H1 (cell line): Measurements from ENCODE around the gene HACD1. TPM values are rescaled to one million over a fixed set of nuclear protein-coding genes. Genes with fewer than 3 reads are reported as not detected.

Source experiments
- CTCF ChIA-PET: fragments of 300-600 bp; sonication (Branson Sonifier 250); formaldehyde crosslinking; loops from one replicate; lab custom pipeline; 2021; ENCODE audit not compliant: partially characterized antibody; lab: Charles Lee
- POLR2A ChIA-PET: fragments of 300-600 bp; sonication (Branson Sonifier 250); formaldehyde crosslinking; loops from one replicate; lab custom pipeline; 2021; ENCODE audit warnings: inconsistent platforms; ENCODE audit not compliant: partially characterized antibody; lab: Charles Lee
- DNase-seq, 2 experiments: peaks; one replicate each; pipeline versions ENCODE4 v3.0.0 to v3.0.0-alpha.2; 2010 to 2022; ENCODE audit warnings: low spot score in 2 of 2, low read depth in 1 of 2, mixed read lengths in 1 of 2
- FAIRE-seq: peaks from 2 replicates; lab custom pipeline; 2011; peaks lifted over from hg19 to GRCh38; lab: Jason Lieb, UNC
- H2AFZ ChIP-seq: 2 replicates; pipeline ENCODE4 v1.8.1; 2012; ENCODE audit warnings: low read length, inconsistent platforms
- H2AK5ac ChIP-seq: 2 replicates; pipeline ENCODE4 v1.6.1; 2013; ENCODE audit warnings: low read depth, low read length
- H2BK120ac ChIP-seq: replicated peaks from 2 replicates; pipeline ENCODE3; 2013; ENCODE audit warnings: low read depth, low read length, inconsistent platforms
- H2BK12ac ChIP-seq: 2 replicates; pipeline ENCODE4 v1.6.1; 2013; ENCODE audit warnings: low read depth, low read length
- H2BK15ac ChIP-seq: 2 replicates; pipeline ENCODE4 v1.6.1; 2013; ENCODE audit warnings: low read length
- H2BK20ac ChIP-seq: 2 replicates; pipeline ENCODE4 v1.6.1; 2013; ENCODE audit warnings: low read length
- H2BK5ac ChIP-seq: 2 replicates; pipeline ENCODE4 v1.6.1; 2013; ENCODE audit warnings: low read depth, low read length
- H3K14ac ChIP-seq: 2 replicates; pipeline ENCODE4 v1.6.1; 2013; ENCODE audit warnings: inconsistent platforms; ENCODE audit not compliant: insufficient read length
- H3K18ac ChIP-seq: 2 replicates; pipeline ENCODE4 v1.6.1; 2013; ENCODE audit warnings: low read length; ENCODE audit errors: extremely low read depth
- H3K23ac ChIP-seq: 2 replicates; pipeline ENCODE4 v1.6.1; 2013; ENCODE audit warnings: inconsistent platforms; ENCODE audit not compliant: insufficient read length
- H3K23me2 ChIP-seq: 2 replicates; pipeline ENCODE4 v1.6.1; 2013; ENCODE audit warnings: low read depth, low read length
- H3K27ac ChIP-seq: 2 replicates; pipeline ENCODE4 v1.6.1; 2011; ENCODE audit warnings: low read depth, low read length, inconsistent platforms
- H3K27me3 ChIP-seq, 4 experiments: replicated peaks in 1 of 4; 1 replicate in 1 of 4; 2 replicates in 3 of 4; pipeline versions ENCODE4 v1.6.1 to v1.8.1; 2011 to 2013; ENCODE audit warnings: low read length in 3 of 4, mild to moderate bottlenecking in 3 of 4, inconsistent platforms in 2 of 4, mixed read lengths in 2 of 4, moderate library complexity in 1 of 4; ENCODE audit not compliant: control insufficient read depth in 3 of 4, insufficient read depth in 3 of 4; ENCODE audit errors: extremely low read depth in 1 of 4
- H3K36me3 ChIP-seq, 4 experiments: 2 replicates each; pipeline versions ENCODE4 v1.6.1 to v1.8.1; 2011 to 2013; ENCODE audit warnings: mild to moderate bottlenecking in 4 of 4, low read length in 3 of 4, moderate library complexity in 2 of 4, control low read depth in 1 of 4, inconsistent platforms in 1 of 4; ENCODE audit not compliant: insufficient read depth in 4 of 4, control insufficient read depth in 2 of 4
- H3K4ac ChIP-seq: replicated peaks from 2 replicates; pipeline ENCODE3; 2013; ENCODE audit warnings: low read length, low read depth, mixed read lengths, inconsistent platforms; ENCODE audit not compliant: insufficient read length
- H3K4me1 ChIP-seq, 4 experiments: replicated peaks in 1 of 4; 1 replicate in 1 of 4; 2 replicates in 3 of 4; pipeline versions ENCODE4 v1.6.1 to v1.8.1; 2011 to 2013; ENCODE audit warnings: low read length in 3 of 4, inconsistent platforms in 2 of 4, mixed read lengths in 1 of 4; ENCODE audit not compliant: insufficient read depth in 4 of 4, control insufficient read depth in 3 of 4
- H3K4me2 ChIP-seq, 2 experiments: 2 replicates each; pipeline versions ENCODE4 v1.6.1 to v1.8.1; 2011 to 2013; ENCODE audit warnings: low read depth in 2 of 2, low read length in 2 of 2, control low read depth in 1 of 2, inconsistent platforms in 1 of 2, mild to moderate bottlenecking in 1 of 2; ENCODE audit not compliant: insufficient read depth in 1 of 2
- H3K4me3 ChIP-seq, 4 experiments: fragments of 200-600, 300-600 bp in 1 of 4; sonication (generic), shearing (Covaris generic), sonication (Bioruptor Twin) in 1 of 4; 2 replicates each; pipeline versions ENCODE4 v1.5.1 to v1.8.1; 2011 to 2016; ENCODE audit warnings: low read length in 4 of 4, low read depth in 3 of 4, control low read depth in 2 of 4, inconsistent platforms in 2 of 4, mild to moderate bottlenecking in 2 of 4, mixed read lengths in 1 of 4, moderate library complexity in 1 of 4; ENCODE audit not compliant: insufficient read depth in 2 of 4; ENCODE audit errors: extremely low read depth in 1 of 4
- H3K56ac ChIP-seq: replicated peaks from 2 replicates; pipeline ENCODE3; 2013; ENCODE audit warnings: low read depth, mild to moderate bottlenecking, mixed read lengths, low read length, inconsistent platforms; ENCODE audit not compliant: insufficient read length
- H3K79me1 ChIP-seq: 2 replicates; pipeline ENCODE4 v1.6.1; 2013; ENCODE audit warnings: low read depth, low read length, control low read depth
- H3K79me2 ChIP-seq, 2 experiments: 2 replicates each; pipeline versions ENCODE4 v1.6.1 to v1.8.1; 2012 to 2013; ENCODE audit warnings: low read length in 2 of 2, mild to moderate bottlenecking in 2 of 2, inconsistent platforms in 1 of 2; ENCODE audit not compliant: insufficient read depth in 2 of 2, control insufficient read depth in 1 of 2
- H3K9ac ChIP-seq, 4 experiments: replicated peaks in 1 of 4; 1 replicate in 1 of 4; 2 replicates in 3 of 4; pipeline versions ENCODE4 v1.6.1 to v1.8.1; 2011 to 2013; ENCODE audit warnings: low read depth in 3 of 4, low read length in 3 of 4, control low read depth in 2 of 4, mild to moderate bottlenecking in 2 of 4, moderate library complexity in 2 of 4, inconsistent platforms in 1 of 4; ENCODE audit errors: extremely low read depth in 1 of 4
- H3K9me3 ChIP-seq, 2 experiments: 2 replicates each; pipeline versions ENCODE4 v1.6.1 to v1.8.1; 2012 to 2013; ENCODE audit warnings: mild to moderate bottlenecking in 2 of 2, moderate library complexity in 2 of 2, control low read depth in 1 of 2, inconsistent platforms in 1 of 2, low read depth in 1 of 2, low read length in 1 of 2, mixed read lengths in 1 of 2; ENCODE audit not compliant: insufficient read depth in 2 of 2
- H4K20me1 ChIP-seq, 2 experiments: replicated peaks in 1 of 2; 2 replicates each; pipeline versions ENCODE3 to v1.8.1; 2011 to 2013; ENCODE audit warnings: inconsistent platforms in 2 of 2, low read length in 2 of 2, mild to moderate bottlenecking in 1 of 2; ENCODE audit not compliant: insufficient read depth in 2 of 2, control insufficient read depth in 1 of 2
- H4K5ac ChIP-seq: 2 replicates; pipeline ENCODE4 v1.6.1; 2013; ENCODE audit warnings: low read length, low read depth, mixed read lengths, inconsistent platforms; ENCODE audit not compliant: insufficient read length
- H4K8ac ChIP-seq: 2 replicates; pipeline ENCODE4 v1.8.0; 2013; ENCODE audit warnings: mild to moderate bottlenecking, moderate library complexity, low read length, inconsistent platforms; ENCODE audit not compliant: insufficient read depth; ENCODE audit errors: extremely low read depth
- H4K91ac ChIP-seq: replicated peaks from 2 replicates; pipeline ENCODE3; 2013; ENCODE audit warnings: low read length, mixed read lengths, inconsistent platforms; ENCODE audit not compliant: insufficient read length
- BCL11A ChIP-seq, 2 experiments: IDR thresholded peaks; one replicate each; pipeline ENCODE4 v1.6.1; 2011; ENCODE audit warnings: low read depth in 2 of 2, low read length in 2 of 2, mild to moderate bottlenecking in 2 of 2
- CBX8 ChIP-seq: fragments of 300-800, 300-1000 bp; sonication (generic); IDR thresholded peaks from 2 replicates; pipeline ENCODE4 v1.7.1; 2016; ENCODE audit warnings: low read depth, low read length, borderline replicate concordance
- SAP30 ChIP-seq: fragments of 300-600 bp; sonication (generic); IDR thresholded peaks from 2 replicates; pipeline ENCODE4 v1.7.1; 2012; ENCODE audit warnings: low read length, moderate library complexity, mild to moderate bottlenecking, inconsistent platforms; ENCODE audit not compliant: insufficient read depth, insufficient replicate concordance
- SIRT6 ChIP-seq: IDR thresholded peaks from one replicate; pipeline ENCODE4 v1.7.1; 2012; ENCODE audit warnings: low read length, inconsistent platforms
- TAF1 ChIP-seq: IDR thresholded peaks from 2 replicates; pipeline ENCODE4 v1.6.1; 2011; ENCODE audit warnings: mild to moderate bottlenecking, low read depth, low read length
- TAF7 ChIP-seq: optimal IDR thresholded peaks from 2 replicates; pipeline ENCODE3; 2011; ENCODE audit warnings: low read depth, mild to moderate bottlenecking, inconsistent platforms, low read length, moderate library complexity, borderline replicate concordance
- WGBS, 2 experiments: shearing (Covaris generic) in 1 of 2; methylation state at CpG; one replicate each; pipeline versions ENCODE4 v1.1.6 to v1.1.7; 2013 to 2015; ENCODE audit warnings: low lambda C conversion rate in 2 of 2, mixed read lengths in 2 of 2, inconsistent platforms in 1 of 2, low coverage in 1 of 2, missing lambda C conversion rate in 1 of 2; ENCODE audit not compliant: insufficient replicate concordance in 2 of 2, insufficient coverage in 1 of 2, insufficient read length in 1 of 2; ENCODE audit errors: extremely low coverage in 1 of 2, missing lambda C conversion rate in 1 of 2; 5-methylcytosine and 5-hydroxymethylcytosine counted together
- polyA plus RNA-seq, 7 experiments: library from polyadenylated mRNA; depleted of rRNA in 3 of 7; stranded (reverse) in 5 of 7; unstranded in 2 of 7; fragments of >200 nt in 5 of 7; fragments of 200-250 nt in 2 of 7; gene quantifications; 1 replicate in 5 of 7; 2 replicates in 1 of 7; 4 replicates in 1 of 7; pipeline versions ENCODE4 v1.2.1 to v1.2.3, GENCODE V29; 2011 to 2013; ENCODE audit warnings: missing spikeins in 2 of 7, mixed read lengths in 2 of 7
- total RNA-seq: library from RNA; stranded (reverse); fragmentation: NEBNext Ultra II Directional; extraction: Animal tissue kit (Norgen Biotek cat#: 25700); gene quantifications from 2 replicates; pipeline ENCODE4 v1.2.1, GENCODE V29; 2021
- TF ChIP-seq, protein P1 (sequence below), 3 experiments: IDR thresholded peaks; 1 replicate in 2 of 3; 2 replicates in 1 of 3; pipeline versions ENCODE4 v1.5.1 to v1.6.1; 2011; ENCODE audit warnings: low read length in 3 of 3, mild to moderate bottlenecking in 3 of 3, inconsistent platforms in 2 of 3, low read depth in 1 of 3, moderate library complexity in 1 of 3; ENCODE audit not compliant: insufficient read depth in 1 of 3; ENCODE audit errors: control extremely low read depth in 1 of 3

The HACD1 gene
- total and polyA plus RNA-seq, 2 of the 8 experiments (the other 6 are each of a cell fraction or from before 2014, with no cell fraction given): 18.7 to 30.8 TPM

GRCh38 chr10:17626656-17627055, 9.5 kb upstream of the HACD1 start:
- H3K23me2 ChIP-seq: no peaks in the 10 kb centered on the region
- H3K23ac ChIP-seq: no peak overlapping the region
- H3K27me3 ChIP-seq: no peaks in the 10 kb centered on the region
- H3K14ac ChIP-seq: no peak overlapping the region
- H3K56ac ChIP-seq: no peak overlapping the region
- no peak overlapping the region for H2AK5ac ChIP-seq
- H4K20me1 ChIP-seq: no peaks in the 10 kb centered on the region
- no peak overlapping the region for H3K9ac ChIP-seq
- POLR2A ChIA-PET: interaction anchor here (1.3 kb wide), 1 partner anchor 9 kb away, joined by 4 read pairs; no protein-coding TSS in a partner anchor
- H2BK20ac ChIP-seq: no peak overlapping the region
- H3K27ac ChIP-seq: no peak overlapping the region
- no peak overlapping the region for H2AFZ ChIP-seq
- DNase-seq (no peak), FAIRE-seq (no peak)
- no peak overlapping the region for H4K5ac ChIP-seq
- no peak overlapping the region for H3K18ac ChIP-seq
- no peaks in the 10 kb centered on the region for H3K79me2 ChIP-seq
- WGBS, 2 experiments: 83% methylated on average over 1 of the region's 1 CpG; no CpG with 5 or more reads in 1 of the 2 experiments
- H2BK12ac ChIP-seq: no peak overlapping the region
- H4K8ac ChIP-seq: no peak overlapping the region
- H3K4me3 ChIP-seq: no peak overlapping the region
- no peaks in the 10 kb centered on the region for H3K79me1 ChIP-seq
- no peak overlapping the region for H3K4me2 ChIP-seq
- H3K4me1 ChIP-seq: no peaks in the 10 kb centered on the region
- H3K4ac ChIP-seq: no peak overlapping the region
- H3K9me3 ChIP-seq: peaks cover 0 to 4% of the 10 kb centered on the region in 2 experiments; a peak in 1 of 4 replicates
- no peak overlapping the region for H2BK120ac ChIP-seq
- TF ChIP-seq, protein P1, sequence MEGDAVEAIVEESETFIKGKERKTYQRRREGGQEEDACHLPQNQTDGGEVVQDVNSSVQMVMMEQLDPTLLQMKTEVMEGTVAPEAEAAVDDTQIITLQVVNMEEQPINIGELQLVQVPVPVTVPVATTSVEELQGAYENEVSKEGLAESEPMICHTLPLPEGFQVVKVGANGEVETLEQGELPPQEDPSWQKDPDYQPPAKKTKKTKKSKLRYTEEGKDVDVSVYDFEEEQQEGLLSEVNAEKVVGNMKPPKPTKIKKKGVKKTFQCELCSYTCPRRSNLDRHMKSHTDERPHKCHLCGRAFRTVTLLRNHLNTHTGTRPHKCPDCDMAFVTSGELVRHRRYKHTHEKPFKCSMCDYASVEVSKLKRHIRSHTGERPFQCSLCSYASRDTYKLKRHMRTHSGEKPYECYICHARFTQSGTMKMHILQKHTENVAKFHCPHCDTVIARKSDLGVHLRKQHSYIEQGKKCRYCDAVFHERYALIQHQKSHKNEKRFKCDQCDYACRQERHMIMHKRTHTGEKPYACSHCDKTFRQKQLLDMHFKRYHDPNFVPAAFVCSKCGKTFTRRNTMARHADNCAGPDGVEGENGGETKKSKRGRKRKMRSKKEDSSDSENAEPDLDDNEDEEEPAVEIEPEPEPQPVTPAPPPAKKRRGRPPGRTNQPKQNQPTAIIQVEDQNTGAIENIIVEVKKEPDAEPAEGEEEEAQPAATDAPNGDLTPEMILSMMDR (IDR thresholded peaks at IDR 0.05; ENCODE audit: control extremely low read depth in 1 of 3, insufficient read depth in 1 of 3, low read depth in 1 of 3, low read length in 3 of 3): no peak
- TF ChIP-seq CBX8: no peak
- no peak for TF ChIP-seq SIRT6
- TF ChIP-seq SAP30: no peak
- TF ChIP-seq TAF7: no peak
- no peak for TF ChIP-seq TAF1
- no peak for TF ChIP-seq BCL11A (IDR thresholded peaks at IDR 0.05; ENCODE audit: low read depth in 2 of 2, low read length in 2 of 2)
- CTCF ChIA-PET: no interaction called here
- no peak overlapping the region for H4K91ac ChIP-seq
- no peak overlapping the region for H2BK15ac ChIP-seq
- no peaks in the 10 kb centered on the region for H3K36me3 ChIP-seq
- H2BK5ac ChIP-seq: no peak overlapping the region
